ENCODE results near the gene ZCCHC24. TPM values are rescaled to one million over a fixed set of nuclear protein-coding genes. Genes with fewer than 3 reads are reported as not detected.

ZCCHC24 gene
- total and polyA plus RNA-seq, 2 donors (not counting 3 experiments of a cell fraction or from before 2014, with no cell fraction given): 5.2 to 8.4 TPM

- ChIA-PET CTCF (interaction anchor here (0.6 to 1.1 kb wide), 3 partner anchors 33 to 60 kb away, joined by 3 to 4 read pairs (median 3); no protein-coding TSS in a partner anchor), POLR2A (no interaction called here)
- Histone ChIP-seq H3K79me2 (ENCODE audit: control insufficient read depth, insufficient read depth, low read length) (no peaks in the 10 kb centered on the region), H3K4me3 (replicated peaks in 1 of 3; ENCODE audit: insufficient read depth in 1 of 3, low read depth in 1 of 3, low read length in 3 of 3) (no peak overlapping the region), H3K9me3 (replicated peaks; ENCODE audit: control insufficient read depth, insufficient read depth, low read length) (no peaks in the 10 kb centered on the region), H3K27ac (ENCODE audit: insufficient read depth, low read depth, low read length) (no peak overlapping the region), H2AFZ (ENCODE audit: low read depth, low read length) (no peak overlapping the region), H3K9me1 (replicated peaks; ENCODE audit: control insufficient read depth, extremely low read depth, insufficient read depth, low read length) (no peaks in the 10 kb centered on the region), H3K27me3 (ENCODE audit: control insufficient read depth in 2 of 2, insufficient read depth in 2 of 2, low read length in 2 of 2) (no peaks in the 10 kb centered on the region), H3K4me2 (ENCODE audit: insufficient read depth, low read length) (no peak overlapping the region), H4K20me1 (replicated peaks; ENCODE audit: control insufficient read depth, extremely low read depth, insufficient read depth, low read length) (no peaks in the 10 kb centered on the region), H3K36me3 (ENCODE audit: control insufficient read depth in 2 of 2, extremely low read depth in 1 of 2, insufficient read depth in 2 of 2, low read length in 2 of 2) (no peaks in the 10 kb centered on the region), H3K9ac (replicated peaks; ENCODE audit: extremely low read depth, insufficient read depth, low read length) (no peak overlapping the region), H3K4me1 (ENCODE audit: control insufficient read depth, extremely low read depth, insufficient read depth, low read length) (peaks cover 14% of the 10 kb centered on the region)
- no peak for TF ChIP-seq GATA2 (IDR thresholded peaks at IDR 0.05; ENCODE audit: insufficient read depth, insufficient read length, low read depth, low read length)
- no peak for TF ChIP-seq CTCF (IDR thresholded peaks at IDR 0.05; ENCODE audit: extremely low read depth in 1 of 2, insufficient read depth in 1 of 2, low read depth in 1 of 2, low read length in 2 of 2)
- no peak for TF ChIP-seq FOS (IDR thresholded peaks at IDR 0.05; ENCODE audit: borderline replicate concordance, insufficient read depth, low read length)
- TF ChIP-seq POLR2AphosphoS5 (IDR thresholded peaks at IDR 0.05; ENCODE audit: insufficient read depth, low read depth, low read length): no peak
- TF ChIP-seq EZH2 (IDR thresholded peaks at IDR 0.05; ENCODE audit: borderline replicate concordance, low read depth, low read length, severe bottlenecking): no peak
- no peak for TF ChIP-seq MAX (IDR thresholded peaks at IDR 0.05; ENCODE audit: insufficient read depth, insufficient read length)
- TF ChIP-seq POLR2A (IDR thresholded peaks at IDR 0.05; ENCODE audit: low read depth, low read length): no peak
- no peak for TF ChIP-seq MYC (IDR thresholded peaks at IDR 0.05; ENCODE audit: low read depth, low read length)
- TF ChIP-seq JUN (IDR thresholded peaks at IDR 0.05; ENCODE audit: borderline replicate concordance, insufficient read depth, insufficient read length, low read depth): no peak
- BruUV-seq (replicated peaks): no TSS peak
- FAIRE-seq (no peak), DNase-seq (ENCODE audit: low read depth, low spot score) (peak; percentile 24)
- intact Hi-C loops (cut with micrococcal nuclease): no loop called here
- dilution Hi-C loops (cut with MboI; ENCODE audit: extremely low pct_ligation_motif_present, low sequenced_read_pairs): no loop called here
Measured at GRCh38 chr10:79407811-79408795, 37.3 kb downstream of the ZCCHC24 start.

All from endothelial cell of umbilical vein (primary cell).